ENCODE measurements around the gene PTPRG.

GRCh38 chr3:61574854-61575253 is 13.5 kb downstream of the PTPRG start:
- no peak for TF ChIP-seq CTCF (IDR thresholded peaks at IDR 0.05)
- no peak for TF ChIP-seq POLR2A (IDR thresholded peaks at IDR 0.05)
